Vagina (tissue), 2 donors: ENCODE data around the gene MADD.

Experiments
- POLR2A ChIP-seq, 2 donors: fragments of 450-650 bp; IDR thresholded peaks; one replicate each; pipeline ENCODE4 v1.6.1; 2017; ENCODE audit warnings: antibody characterized with exemption in 2 of 2, mild to moderate bottlenecking in 2 of 2, moderate library complexity in 2 of 2
- POLR2AphosphoS5 ChIP-seq, 2 donors: sonication (generic); formaldehyde crosslinking; IDR thresholded peaks; one replicate each; pipeline ENCODE4 v1.9.0; 2017; ENCODE audit warnings: antibody characterized with exemption in 2 of 2, mild to moderate bottlenecking in 2 of 2, low read depth in 1 of 2; ENCODE audit not compliant: insufficient read depth in 1 of 2
- TF ChIP-seq, protein P1 (sequence below), 3 experiments: fragments of 450-650 bp in 2 of 3; fragments of 200-600 bp in 1 of 3; sonication (generic) in 1 of 3; IDR thresholded peaks; one replicate each; pipeline ENCODE4 v1.5.1; 2017 to 2019; ENCODE audit warnings: antibody characterized with exemption in 3 of 3, mild to moderate bottlenecking in 2 of 3, moderate library complexity in 2 of 3

- TF ChIP-seq, protein P1, sequence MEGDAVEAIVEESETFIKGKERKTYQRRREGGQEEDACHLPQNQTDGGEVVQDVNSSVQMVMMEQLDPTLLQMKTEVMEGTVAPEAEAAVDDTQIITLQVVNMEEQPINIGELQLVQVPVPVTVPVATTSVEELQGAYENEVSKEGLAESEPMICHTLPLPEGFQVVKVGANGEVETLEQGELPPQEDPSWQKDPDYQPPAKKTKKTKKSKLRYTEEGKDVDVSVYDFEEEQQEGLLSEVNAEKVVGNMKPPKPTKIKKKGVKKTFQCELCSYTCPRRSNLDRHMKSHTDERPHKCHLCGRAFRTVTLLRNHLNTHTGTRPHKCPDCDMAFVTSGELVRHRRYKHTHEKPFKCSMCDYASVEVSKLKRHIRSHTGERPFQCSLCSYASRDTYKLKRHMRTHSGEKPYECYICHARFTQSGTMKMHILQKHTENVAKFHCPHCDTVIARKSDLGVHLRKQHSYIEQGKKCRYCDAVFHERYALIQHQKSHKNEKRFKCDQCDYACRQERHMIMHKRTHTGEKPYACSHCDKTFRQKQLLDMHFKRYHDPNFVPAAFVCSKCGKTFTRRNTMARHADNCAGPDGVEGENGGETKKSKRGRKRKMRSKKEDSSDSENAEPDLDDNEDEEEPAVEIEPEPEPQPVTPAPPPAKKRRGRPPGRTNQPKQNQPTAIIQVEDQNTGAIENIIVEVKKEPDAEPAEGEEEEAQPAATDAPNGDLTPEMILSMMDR (IDR thresholded peaks at IDR 0.05) = no peak
- TF ChIP-seq POLR2A (IDR thresholded peaks at IDR 0.05) = no peak
- no peak for TF ChIP-seq POLR2AphosphoS5 (IDR thresholded peaks at IDR 0.05; ENCODE audit: insufficient read depth in 1 of 2, low read depth in 1 of 2)
These were observed 57.1 kb downstream of the MADD start for GRCh38 chr11:47327025-47327424.
